HG03108 (cell line): ENCODE data around the gene TLCD3A.

ENCODE experiments used
- ATAC-seq: cut with Tn5 transposase; IDR thresholded peaks from one replicate; pipeline ENCODE4 v1.9.1; 2021; ENCODE audit warnings: moderate library complexity; ENCODE audit not compliant: unreplicated experiment

The TLCD3A gene

GRCh38 chr17:705863-706262 lies 26.5 kb upstream of the TLCD3A start:
- ATAC-seq: no peak

- ATAC-seq: no peak
These were observed 24.3 kb upstream of the TLCD3A start for GRCh38 chr17:708132-708531.

GRCh38 chr17:718075-718474 lies 14.3 kb upstream of the TLCD3A start:
- ATAC-seq: no peak

- no peak for ATAC-seq
These were observed 11.5 kb upstream of the TLCD3A start for GRCh38 chr17:720706-721539.

GRCh38 chr17:721540-721937 lies 10.9 kb upstream of the TLCD3A start:
- no peak for ATAC-seq

GRCh38 chr17:725084-725483 lies 7.3 kb upstream of the TLCD3A start:
- no peak for ATAC-seq

GRCh38 chr17:725746-726145 lies 6.7 kb upstream of the TLCD3A start:
- ATAC-seq: no peak

- ATAC-seq: no peak
These were observed 6.0 kb upstream of the TLCD3A start for GRCh38 chr17:726271-726919.

- no peak for ATAC-seq
These were observed 3.5 kb upstream of the TLCD3A start for GRCh38 chr17:728911-729310.

GRCh38 chr17:731644-732066 lies 741 bp upstream of the TLCD3A start:
- peak; percentile 15 for ATAC-seq

GRCh38 chr17:732902-733720 lies 715 bp downstream of the TLCD3A start:
- ATAC-seq: peak; percentile 35

GRCh38 chr17:733743-734142 lies 1.3 kb downstream of the TLCD3A start:
- ATAC-seq: no peak

GRCh38 chr17:737561-738113 lies 5.2 kb downstream of the TLCD3A start:
- no peak for ATAC-seq

- peak; percentile 57 for ATAC-seq
These were observed 8.0 kb downstream of the TLCD3A start for GRCh38 chr17:740240-741017.

- no peak for ATAC-seq
These were observed 9.9 kb downstream of the TLCD3A start for GRCh38 chr17:742147-742793.

GRCh38 chr17:743139-743538 lies 10.7 kb downstream of the TLCD3A start:
- ATAC-seq: no peak

- ATAC-seq: no peak
These were observed 12.5 kb downstream of the TLCD3A start for GRCh38 chr17:744937-745336.

- ATAC-seq: no peak
These were observed 13.0 kb downstream of the TLCD3A start for GRCh38 chr17:745406-745805.

- no peak for ATAC-seq
These were observed 13.8 kb downstream of the TLCD3A start for GRCh38 chr17:746181-746580.
